ENCODE data around the gene SZT2. TPM values are rescaled to one million over a fixed set of nuclear protein-coding genes. Genes with fewer than 3 reads are reported as not detected.

SZT2 gene
- total RNA-seq, 1 experiment from 2014 or later = 28.4 TPM

GRCh38 chr1:43481491-43481890 is 91.8 kb downstream of the SZT2 start (continued):
- TF ChIP-seq HMGXB4 (CRISPR knock-in tag; IDR thresholded peaks at IDR 0.05) (no peak), NFATC4 (CRISPR knock-in tag; IDR thresholded peaks at IDR 0.05) (no peak), IRF1 (CRISPR knock-in tag; IDR thresholded peaks at IDR 0.05) (no peak)

- CTCF ChIA-PET = interaction anchor here (0.6 kb wide), 1 partner anchor 43 kb away, joined by 4 read pairs; no protein-coding TSS in a partner anchor
- no peak overlapping the region for H3K27ac Mint-ChIP-seq
- ATAC-seq = no peak
Measured at GRCh38 chr1:43482215-43482614, 92.5 kb downstream of the SZT2 start.

GRCh38 chr1:43484367-43484766 is 94.7 kb downstream of the SZT2 start:
- Mint-ChIP-seq H3K4me3 (no peak overlapping the region), H3K9me3 (peaks cover 23% of the 10 kb centered on the region), H3K27me3 (ENCODE audit: low read depth) (peaks cover 16% of the 10 kb centered on the region), H3K4me1 (no peaks in the 10 kb centered on the region), H3K27ac (no peak overlapping the region), H3K36me3 (peaks cover 12% of the 10 kb centered on the region)
- ChIA-PET CTCF (no interaction called here), POLR2A (no interaction called here)
- ATAC-seq (no peak), DNase-seq (ENCODE audit: low spot score) (no peak)
- TF ChIP-seq ZBTB43 (CRISPR knock-in tag; IDR thresholded peaks at IDR 0.05) (no peak), ZNF425 (CRISPR knock-in tag; conservative IDR thresholded peaks at IDR 0.05) (no peak), GRHL2 (CRISPR knock-in tag; IDR thresholded peaks at IDR 0.05; ENCODE audit: insufficient replicate concordance, severe bottlenecking) (no peak), SMAD4 (CRISPR knock-in tag; IDR thresholded peaks at IDR 0.05) (no peak), SMAD3 (CRISPR knock-in tag; IDR thresholded peaks at IDR 0.05; ENCODE audit: borderline replicate concordance) (no peak)

More at GRCh38 chr1:43482215-43482614, 92.5 kb downstream of the SZT2 start:
- DNase-seq (ENCODE audit: low spot score) = no peak
- Mint-ChIP-seq H3K4me1 (no peaks in the 10 kb centered on the region), H3K9me3 (peaks cover 9% of the 10 kb centered on the region), H3K27me3 (ENCODE audit: low read depth) (peaks cover 8% of the 10 kb centered on the region), H3K36me3 (peaks cover 3% of the 10 kb centered on the region), H3K4me3 (no peak overlapping the region)
- POLR2A ChIA-PET = no interaction called here
- no peak for TF ChIP-seq AFF4 (CRISPR knock-in tag; IDR thresholded peaks at IDR 0.05; ENCODE audit: borderline replicate concordance)
- TF ChIP-seq ETV6 (CRISPR knock-in tag; IDR thresholded peaks at IDR 0.05) = no peak
- no peak for TF ChIP-seq ZNF138 (CRISPR knock-in tag; conservative IDR thresholded peaks at IDR 0.05)
- TF ChIP-seq NFYB (CRISPR knock-in tag; conservative IDR thresholded peaks at IDR 0.05; ENCODE audit: low read depth) = no peak
- no peak for TF ChIP-seq CDX4 (CRISPR knock-in tag; IDR thresholded peaks at IDR 0.05; ENCODE audit: borderline replicate concordance)
- no peak for TF ChIP-seq NR1H2 (CRISPR knock-in tag; IDR thresholded peaks at IDR 0.05)
- no peak for TF ChIP-seq FOXP1 (CRISPR knock-in tag; IDR thresholded peaks at IDR 0.05; ENCODE audit: borderline replicate concordance)
- TF ChIP-seq ZNF263 (CRISPR knock-in tag; IDR thresholded peaks at IDR 0.05; ENCODE audit: low read depth) = no peak
- TF ChIP-seq ESRRA (CRISPR knock-in tag; IDR thresholded peaks at IDR 0.05; ENCODE audit: borderline replicate concordance) = no peak

Measured in WTC11 (cell line).